Transverse colon (tissue), 4 donors: Measurements from ENCODE around the gene VPS35L. TPM values are rescaled to one million over a fixed set of nuclear protein-coding genes. Genes with fewer than 3 reads are reported as not detected.

Experiments
- DNase-seq: peaks from one replicate; pipeline ENCODE4 v3.0.0-alpha.2; 2019
- H3K27ac ChIP-seq, 4 donors: fragments of 200-600 bp; sonication (generic); 2 replicates each; pipeline ENCODE4 v1.5.1; 2016 to 2018; ENCODE audit warnings: inconsistent platforms in 4 of 4
- H3K27me3 ChIP-seq: fragments of 200-600 bp; sonication (generic); 2 replicates; pipeline ENCODE4 v1.5.1; 2017; ENCODE audit warnings: inconsistent platforms
- H3K36me3 ChIP-seq, 4 donors: fragments of 200-600 bp; sonication (generic); 2 replicates each; pipeline ENCODE4 v1.5.1; 2017 to 2019; ENCODE audit warnings: inconsistent platforms in 4 of 4
- H3K4me1 ChIP-seq, 4 donors: fragments of 200-600 bp; sonication (generic); 2 replicates each; pipeline ENCODE4 v1.5.1; 2017 to 2020; ENCODE audit warnings: inconsistent platforms in 4 of 4
- H3K4me3 ChIP-seq, 4 donors: fragments of 200-600 bp; sonication (generic); 1 replicate in 1 of 4; 2 replicates in 3 of 4; pipeline versions ENCODE4 v1.5.1 to v1.6.1; 2017 to 2019; ENCODE audit warnings: inconsistent platforms in 4 of 4
- H3K9me3 ChIP-seq, 2 donors: fragments of 200-600 bp; sonication (generic); 2 replicates each; pipeline ENCODE4 v1.5.1; 2017 to 2019; ENCODE audit warnings: inconsistent platforms in 2 of 2
- EP300 ChIP-seq: sonication (generic); formaldehyde crosslinking; IDR thresholded peaks from one replicate; pipeline ENCODE4 v1.6.1; 2017; ENCODE audit warnings: antibody characterized with exemption, low read depth
- POLR2A ChIP-seq: fragments of 450-650 bp; IDR thresholded peaks from one replicate; pipeline ENCODE4 v1.6.1; 2016; ENCODE audit warnings: antibody characterized with exemption, mild to moderate bottlenecking, moderate library complexity
- POLR2AphosphoS5 ChIP-seq, 3 donors: sonication (generic); formaldehyde crosslinking; IDR thresholded peaks; one replicate each; pipeline ENCODE4 v1.6.1; 2016; ENCODE audit warnings: antibody characterized with exemption in 3 of 3
- WGBS, 2 donors: methylation state at CpG; one replicate each; pipeline ENCODE4 v1.1.5; 2018; ENCODE audit warnings: low coverage in 1 of 2; 5-methylcytosine and 5-hydroxymethylcytosine counted together
- in situ Hi-C, 4 donors: fragments of 200-750 bp; cut with MboI; loops; one replicate each; pipeline versions ENCODE4 v1.15.0 to v1.15.1; 2017; ENCODE audit warnings: low sequenced_read_pairs in 3 of 4, low pct_ligation_motif_present in 1 of 4, low pct_unique_long_range_greater_than_20kb in 1 of 4
- intact Hi-C: fragments of 100-400 bp; cut with DNase I; formaldehyde crosslinking; loops from one replicate; pipeline ENCODE4 v1.15.1; 2023; ENCODE audit warnings: low total_unique reads
- total RNA-seq, 4 donors: library from RNA; depleted of rRNA; stranded (reverse); fragments of >200 nt; gene quantifications; one replicate each; pipeline ENCODE4 v1.1.0, GENCODE V29; 2016
- TF ChIP-seq, protein P1 (sequence below), 5 experiments: fragments of 200-600 bp in 3 of 5; fragments of 450-650 bp in 2 of 5; sonication (generic) in 3 of 5; IDR thresholded peaks; 1 replicate in 2 of 5; 2 replicates in 3 of 5; pipeline ENCODE4 v1.5.1; 2016 to 2017; ENCODE audit warnings: antibody characterized with exemption in 5 of 5, inconsistent platforms in 3 of 5, mild to moderate bottlenecking in 2 of 5, moderate library complexity in 1 of 5

VPS35L gene
- 10 to 100 TPM; 40.0 to 89.8 (median 51.5) TPM for total RNA-seq

DNA sequence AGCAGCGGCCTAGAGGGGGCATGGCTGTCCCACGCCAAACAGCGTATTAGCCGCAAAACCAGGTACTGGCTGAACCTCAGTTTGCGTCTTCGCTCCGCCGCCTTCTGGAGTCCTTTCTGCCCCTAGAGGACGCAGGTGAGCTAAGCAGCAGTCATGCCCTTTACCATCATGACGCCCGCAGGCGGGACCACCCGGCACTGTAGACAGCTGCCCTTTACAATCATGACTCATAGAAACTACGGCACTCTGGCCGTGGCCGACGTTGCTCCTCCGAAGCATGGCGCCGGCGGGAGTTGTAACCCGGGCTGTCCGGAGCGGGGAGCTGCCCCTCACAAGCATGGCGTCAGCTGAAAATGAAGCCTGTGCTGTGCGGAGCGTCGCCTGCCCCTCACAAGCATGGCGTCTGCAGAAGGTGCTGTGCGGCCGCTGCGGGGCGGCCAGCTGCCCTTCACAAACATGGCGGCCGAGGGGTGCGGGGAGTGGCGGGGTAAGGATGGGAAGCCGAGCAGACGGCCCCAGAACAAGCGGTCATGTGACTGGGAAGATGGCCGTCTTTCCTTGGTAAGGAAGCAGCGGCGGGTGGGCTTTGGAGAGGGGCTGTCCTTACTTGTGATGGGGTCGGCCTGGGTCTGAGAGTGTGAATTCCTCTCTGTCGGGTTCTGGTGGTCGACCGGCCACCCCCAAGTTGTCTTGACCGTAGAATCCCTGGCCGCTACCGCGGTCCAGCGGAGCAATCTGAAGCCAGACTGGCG, at the start of gene VPS35L:
Gene VPS35L (plus strand): TSS at position 518 of the 752 bp plus-strand sequence. CDS start 27 bp downstream, at position 545.
- intact Hi-C loops = loop anchor here (5.0 kb wide), 1 partner anchor 33 kb away; the partner anchor contains the start of genes CCP110 and GDE1
- H3K27ac ChIP-seq = peak within 1 kb of the TSS; percentile 88 to 94 (median 92)
- DNase-seq = peak; percentile 98
- peak within 1 kb of the TSS; percentile 65 to 94 (median 83) for H3K4me3 ChIP-seq
- 0 to 1% methylated on average over 6 to 49 of the region's 53 CpGs for WGBS, 2 donors
- in situ Hi-C loops = loop anchor here in 1 of 4 donors (25.0 kb wide), 1 partner anchor 832 kb away; no protein-coding TSS in a partner anchor
- H3K4me1 ChIP-seq = peaks cover 0 to 20% (median 14%) of the 10 kb centered on the region in 4 donors
- no peaks in the 10 kb centered on the region for H3K9me3 ChIP-seq
- H3K36me3 ChIP-seq = no peaks in the 10 kb centered on the region
- TF ChIP-seq, protein P1, sequence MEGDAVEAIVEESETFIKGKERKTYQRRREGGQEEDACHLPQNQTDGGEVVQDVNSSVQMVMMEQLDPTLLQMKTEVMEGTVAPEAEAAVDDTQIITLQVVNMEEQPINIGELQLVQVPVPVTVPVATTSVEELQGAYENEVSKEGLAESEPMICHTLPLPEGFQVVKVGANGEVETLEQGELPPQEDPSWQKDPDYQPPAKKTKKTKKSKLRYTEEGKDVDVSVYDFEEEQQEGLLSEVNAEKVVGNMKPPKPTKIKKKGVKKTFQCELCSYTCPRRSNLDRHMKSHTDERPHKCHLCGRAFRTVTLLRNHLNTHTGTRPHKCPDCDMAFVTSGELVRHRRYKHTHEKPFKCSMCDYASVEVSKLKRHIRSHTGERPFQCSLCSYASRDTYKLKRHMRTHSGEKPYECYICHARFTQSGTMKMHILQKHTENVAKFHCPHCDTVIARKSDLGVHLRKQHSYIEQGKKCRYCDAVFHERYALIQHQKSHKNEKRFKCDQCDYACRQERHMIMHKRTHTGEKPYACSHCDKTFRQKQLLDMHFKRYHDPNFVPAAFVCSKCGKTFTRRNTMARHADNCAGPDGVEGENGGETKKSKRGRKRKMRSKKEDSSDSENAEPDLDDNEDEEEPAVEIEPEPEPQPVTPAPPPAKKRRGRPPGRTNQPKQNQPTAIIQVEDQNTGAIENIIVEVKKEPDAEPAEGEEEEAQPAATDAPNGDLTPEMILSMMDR (IDR thresholded peaks at IDR 0.05) = peak; percentile 61 to 93 (median 80)
- TF ChIP-seq EP300 = no peak
- TF ChIP-seq POLR2A = peak; percentile 45
- TF ChIP-seq POLR2AphosphoS5 (IDR thresholded peaks at IDR 0.05) = peak; percentile 28 to 78 (median 75)
- no peaks in the 10 kb centered on the region for H3K27me3 ChIP-seq

- no peaks in the 10 kb centered on the region for H3K9me3 ChIP-seq
- no peak for TF ChIP-seq POLR2AphosphoS5 (IDR thresholded peaks at IDR 0.05)
- TF ChIP-seq, protein P1 (IDR thresholded peaks at IDR 0.05) = no peak
- TF ChIP-seq POLR2A = no peak
- no peak for TF ChIP-seq EP300
- peaks cover 0 to 51% (median 18%) of the 10 kb centered on the region in 4 donors for H3K36me3 ChIP-seq
- DNase-seq = no peak
- in situ Hi-C loops (loop anchor here in 3 of 4 donors (10.0 to 25.0 kb wide), 3 partner anchors 122 to 420 kb away; no protein-coding TSS in a partner anchor), intact Hi-C loops (no loop called here)
- no peak overlapping the region for H3K4me3 ChIP-seq
- H3K4me1 ChIP-seq = peaks cover 0 to under 1% (median 0%) of the 10 kb centered on the region in 4 donors
- no peak overlapping the region for H3K27ac ChIP-seq
- WGBS, 2 donors = 94 to 98% methylated on average over 4 of the region's 4 CpGs
- H3K27me3 ChIP-seq = no peaks in the 10 kb centered on the region
Measured at GRCh38 chr16:19506965-19507364, 48.5 kb upstream of the VPS35L start.

GRCh38 chr16:19507867-19508266, 47.6 kb upstream of the VPS35L start:
- WGBS, 2 donors = 60 to 88% methylated on average over 1 to 2 of the region's 2 CpGs
- intact Hi-C loops = no loop called here
- H3K36me3 ChIP-seq = peaks cover 0 to 48% (median 17%) of the 10 kb centered on the region in 4 donors
- H3K27me3 ChIP-seq = no peaks in the 10 kb centered on the region
- in situ Hi-C loops = loop anchor here in 3 of 4 donors (10.0 to 25.0 kb wide), 3 partner anchors 123 to 421 kb away; no protein-coding TSS in a partner anchor
- H3K4me1 ChIP-seq = peaks cover 0 to 8% (median 0%) of the 10 kb centered on the region in 4 donors
- H3K9me3 ChIP-seq = no peaks in the 10 kb centered on the region
- no peak overlapping the region for H3K4me3 ChIP-seq
- H3K27ac ChIP-seq = no peak overlapping the region
- no peak for DNase-seq
- TF ChIP-seq EP300 (no peak), POLR2A (no peak), POLR2AphosphoS5 (IDR thresholded peaks at IDR 0.05) (no peak)
- TF ChIP-seq, protein P1 (IDR thresholded peaks at IDR 0.05) = no peak

DNA sequence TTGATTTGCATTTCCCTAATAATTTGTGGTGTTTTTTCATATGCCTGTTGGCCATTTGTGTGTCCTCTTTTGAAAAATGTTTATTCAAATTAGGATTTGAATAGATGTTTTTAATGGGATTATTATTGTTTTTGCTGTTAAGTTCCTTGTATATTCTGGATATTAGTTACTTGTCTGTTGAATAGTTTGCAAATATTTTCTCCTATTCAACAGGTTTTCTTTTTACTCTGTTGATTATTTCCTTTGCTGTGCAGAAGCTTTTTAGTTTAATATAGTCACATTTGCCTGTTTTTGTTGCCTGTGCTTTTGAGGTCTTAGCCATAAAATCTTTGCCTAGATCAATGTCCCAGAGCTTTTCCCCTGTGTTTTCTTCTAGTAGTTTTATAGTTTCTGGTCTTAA, 43.2 kb upstream of the VPS35L start:
- TF ChIP-seq POLR2A = no peak
- no peak for TF ChIP-seq POLR2AphosphoS5 (IDR thresholded peaks at IDR 0.05)
- TF ChIP-seq EP300 = no peak
- TF ChIP-seq, protein P1 (IDR thresholded peaks at IDR 0.05) = no peak
- in situ Hi-C loops = loop anchor here in 2 of 4 donors (25.0 kb wide), 1 partner anchor 425 kb away; no protein-coding TSS in a partner anchor

More for the DNA sequence above, 43.2 kb upstream of the VPS35L start:
- no peak overlapping the region for H3K4me3 ChIP-seq
- intact Hi-C loops = no loop called here
- peaks cover 0 to 15% (median 8%) of the 10 kb centered on the region in 4 donors for H3K36me3 ChIP-seq
- no peaks in the 10 kb centered on the region for H3K27me3 ChIP-seq
- H3K9me3 ChIP-seq = no peaks in the 10 kb centered on the region
- DNase-seq = no peak
- peak overlapping the region in 2 of 4 donors; percentile 76 to 81 for H3K27ac ChIP-seq
- H3K4me1 ChIP-seq = peaks cover 10 to 46% (median 19%) of the 10 kb centered on the region in 4 donors
